Stimulated activated CD8-positive, alpha-beta memory T cell treated with anti-CD3 and anti-CD28 coated beads, Interleukin-12 subunit alpha, Interleukin-12 subunit beta, amount 100 ng/mL, for 24 hours (primary cell): ENCODE measurements around the gene MAP3K12.
"Not testable (repeated sequence)": the region's sequence is repeated elsewhere in the genome, so short reads cannot be mapped to it uniquely, and the experiment has no call there.

Experiments
- DNase-seq: peaks from one replicate; pipeline ENCODE4 v3.0.0-alpha.2; 2020; ENCODE audit errors: extremely low read depth

MAP3K12 gene

GRCh38 chr12:53435326-53435725 is 63.9 kb downstream of the MAP3K12 start:
- DNase-seq: not testable (repeated sequence)

DNA sequence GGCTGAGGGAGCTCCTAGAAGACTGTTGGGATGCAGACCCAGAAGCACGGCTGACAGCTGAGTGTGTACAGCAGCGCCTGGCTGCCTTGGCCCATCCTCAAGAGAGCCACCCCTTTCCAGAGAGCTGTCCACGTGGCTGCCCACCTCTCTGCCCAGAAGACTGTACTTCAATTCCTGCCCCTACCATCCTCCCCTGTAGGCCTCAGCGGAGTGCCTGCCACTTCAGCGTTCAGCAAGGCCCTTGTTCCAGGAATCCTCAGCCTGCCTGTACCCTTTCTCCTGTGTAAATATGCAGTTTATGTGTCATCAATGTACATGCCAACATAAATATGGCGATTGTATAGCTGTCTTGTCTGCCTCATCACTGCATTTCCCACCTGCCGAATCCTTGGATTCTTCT is 68.1 kb downstream of the MAP3K12 start:
- DNase-seq: no peak

DNA sequence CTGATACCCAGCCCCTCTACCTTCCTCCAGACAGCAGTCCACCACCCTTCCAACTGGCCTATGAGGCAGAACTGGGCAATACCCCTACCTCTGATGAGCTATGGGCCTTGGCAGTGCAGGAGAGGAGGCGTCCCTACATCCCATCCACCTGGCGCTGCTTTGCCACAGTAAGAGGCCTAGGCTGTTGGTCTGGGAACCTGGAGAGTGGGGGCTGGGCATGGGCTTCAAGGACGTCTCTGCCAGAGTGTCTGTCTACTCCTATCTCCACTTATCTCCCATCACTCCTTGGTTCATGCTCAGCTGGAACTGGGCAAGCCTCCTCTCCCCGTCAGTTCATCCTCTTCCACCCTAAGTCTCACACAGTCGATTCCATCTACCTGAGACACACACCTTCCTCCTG is 69.1 kb downstream of the MAP3K12 start:
- no peak for DNase-seq
